T-helper 22 cell (primary cell): ENCODE results near the gene CD93.

Experiments
- DNase-seq: peaks from one replicate; pipeline ENCODE4 v3.0.0-alpha.2; 2020; ENCODE audit warnings: low read depth

The CD93 gene

GRCh38 chr20:23082846-23083552 is 3.1 kb downstream of the CD93 start:
- DNase-seq, result no peak

- DNase-seq, result no peak
Measured at GRCh38 chr20:23081263-23081819, 4.8 kb downstream of the CD93 start.

- DNase-seq, result no peak
Measured at GRCh38 chr20:23080521-23080920, 5.6 kb downstream of the CD93 start.

- no peak for DNase-seq
Measured at GRCh38 chr20:23079926-23080325, 6.2 kb downstream of the CD93 start.

- DNase-seq, result no peak
Measured at GRCh38 chr20:23079016-23079351, 7.1 kb downstream of the CD93 start.

- DNase-seq, result no peak
Measured at GRCh38 chr20:23078351-23079015, 7.6 kb downstream of the CD93 start.

GRCh38 chr20:23077277-23077676 is 8.8 kb downstream of the CD93 start:
- no peak for DNase-seq

- DNase-seq, result no peak
Measured at GRCh38 chr20:23074052-23074451, 12.1 kb downstream of the CD93 start.

- DNase-seq, result no peak
Measured at GRCh38 chr20:23072892-23073586, 13.1 kb downstream of the CD93 start.

GRCh38 chr20:23071996-23072395 is 14.1 kb downstream of the CD93 start:
- DNase-seq, result no peak

- DNase-seq, result no peak
Measured at GRCh38 chr20:23071398-23071797, 14.7 kb downstream of the CD93 start.

GRCh38 chr20:23069108-23069507 is 17.0 kb downstream of the CD93 start:
- DNase-seq, result no peak

- DNase-seq, result no peak
Measured at GRCh38 chr20:23068283-23068682, 17.8 kb downstream of the CD93 start.

- no peak for DNase-seq
Measured at GRCh38 chr20:23066772-23067171, 19.4 kb downstream of the CD93 start.

- DNase-seq, result no peak
Measured at GRCh38 chr20:23065266-23066201, 20.6 kb downstream of the CD93 start.

GRCh38 chr20:23063581-23063980 is 22.5 kb downstream of the CD93 start:
- no peak for DNase-seq

- no peak for DNase-seq
Measured at GRCh38 chr20:23063168-23063567, 23.0 kb downstream of the CD93 start.

GRCh38 chr20:23062632-23063031 is 23.5 kb downstream of the CD93 start:
- DNase-seq, result no peak

- DNase-seq, result no peak
Measured at GRCh38 chr20:23061734-23062561, 24.2 kb downstream of the CD93 start.

GRCh38 chr20:23061262-23061661 is 24.9 kb downstream of the CD93 start:
- no peak for DNase-seq

GRCh38 chr20:23060629-23061028 is 25.5 kb downstream of the CD93 start:
- no peak for DNase-seq
